Body of pancreas (tissue), 4 donors: ENCODE measurements around the gene EZH1.

ENCODE experiments used
- CTCF ChIP-seq, 7 experiments: fragments of 450-650 bp in 4 of 7; fragments of 200-600 bp in 3 of 7; sonication (generic) in 3 of 7; IDR thresholded peaks; one replicate each; pipeline ENCODE4 v1.5.1; 2016 to 2019; ENCODE audit warnings: antibody characterized with exemption in 7 of 7
- POLR2A ChIP-seq, 3 donors: fragments of 450-650 bp; IDR thresholded peaks; one replicate each; pipeline ENCODE4 v1.6.1; 2016; ENCODE audit warnings: antibody characterized with exemption in 3 of 3, mild to moderate bottlenecking in 2 of 3

GRCh38 chr17:42748202-42748907 lies 3.5 kb upstream of the EZH1 start:
- TF ChIP-seq CTCF (IDR thresholded peaks at IDR 0.05) (no peak), POLR2A (IDR thresholded peaks at IDR 0.05) (no peak)
